SKM-1 (cell line): ENCODE data around the gene CWC22.
"Not testable (repeated sequence)": the region's sequence is repeated elsewhere in the genome, so short reads cannot be mapped to it uniquely, and the experiment has no call there.

Source experiments
- DNase-seq: peaks from one replicate; lab custom pipeline; 2025; ENCODE audit not compliant: unreplicated experiment; lab: John Stamatoyannopoulos, UW

The CWC22 gene

GRCh38 chr2:179952658-179953057 is 54.4 kb downstream of the CWC22 start:
- no peak for DNase-seq

GRCh38 chr2:179951680-179952079 is 55.4 kb downstream of the CWC22 start:
- no peak for DNase-seq

- DNase-seq, result no peak
These were observed 56.7 kb downstream of the CWC22 start for GRCh38 chr2:179950391-179950790.

- DNase-seq, result no peak
These were observed 57.7 kb downstream of the CWC22 start for GRCh38 chr2:179949438-179949837.

GRCh38 chr2:179948058-179948457 is 59.0 kb downstream of the CWC22 start:
- DNase-seq, result no peak

- no peak for DNase-seq
These were observed 60.1 kb downstream of the CWC22 start for GRCh38 chr2:179946810-179947615.

GRCh38 chr2:179946346-179946745 is 60.8 kb downstream of the CWC22 start:
- no peak for DNase-seq

GRCh38 chr2:179939259-179939658 is 67.8 kb downstream of the CWC22 start:
- DNase-seq, result no peak

- DNase-seq, result no peak
These were observed 69.1 kb downstream of the CWC22 start for GRCh38 chr2:179938026-179938425.

GRCh38 chr2:179936654-179937053 is 70.4 kb downstream of the CWC22 start:
- DNase-seq, result no peak

GRCh38 chr2:179936141-179936540 is 71.0 kb downstream of the CWC22 start:
- DNase-seq, result no peak

GRCh38 chr2:179932786-179933185 is 74.3 kb downstream of the CWC22 start:
- DNase-seq, result no peak

GRCh38 chr2:179931502-179931901 is 75.6 kb downstream of the CWC22 start:
- no peak for DNase-seq

- DNase-seq, result not testable (repeated sequence)
These were observed 77.1 kb downstream of the CWC22 start for GRCh38 chr2:179929997-179930396.

GRCh38 chr2:179927041-179927440 is 80.1 kb downstream of the CWC22 start:
- no peak for DNase-seq

- DNase-seq, result no peak
These were observed 81.4 kb downstream of the CWC22 start for GRCh38 chr2:179925713-179926112.

GRCh38 chr2:179917272-179917671 is 89.8 kb downstream of the CWC22 start:
- no peak for DNase-seq

GRCh38 chr2:179915395-179915992 is 91.6 kb downstream of the CWC22 start:
- no peak for DNase-seq

GRCh38 chr2:179913809-179914208 is 93.3 kb downstream of the CWC22 start:
- DNase-seq, result no peak

GRCh38 chr2:179911569-179911968 is 95.5 kb downstream of the CWC22 start:
- DNase-seq, result no peak

- no peak for DNase-seq
These were observed 96.4 kb downstream of the CWC22 start for GRCh38 chr2:179910735-179911113.

GRCh38 chr2:179909845-179910734 is 97.0 kb downstream of the CWC22 start:
- DNase-seq, result no peak
